GM12873 (cell line): Measurements from ENCODE around the gene IDNK.

ENCODE experiments used
- CTCF ChIP-seq: IDR thresholded peaks from 2 replicates; pipeline ENCODE4 v1.5.1; 2012; ENCODE audit warnings: low read depth, mild to moderate bottlenecking, moderate library complexity, low read length, control low read depth; ENCODE audit not compliant: insufficient read depth; ENCODE audit errors: missing control alignments

IDNK gene

GRCh38 chr9:83622939-83623678 lies at the start of gene IDNK:
IDNK (plus strand) TSS chr9:83623143; CDS start chr9:83623172, 29 bp downstream.
- TF ChIP-seq CTCF = no peak

GRCh38 chr9:83574482-83574881 lies 48.5 kb upstream of the IDNK start:
- no peak for TF ChIP-seq CTCF

DNA sequence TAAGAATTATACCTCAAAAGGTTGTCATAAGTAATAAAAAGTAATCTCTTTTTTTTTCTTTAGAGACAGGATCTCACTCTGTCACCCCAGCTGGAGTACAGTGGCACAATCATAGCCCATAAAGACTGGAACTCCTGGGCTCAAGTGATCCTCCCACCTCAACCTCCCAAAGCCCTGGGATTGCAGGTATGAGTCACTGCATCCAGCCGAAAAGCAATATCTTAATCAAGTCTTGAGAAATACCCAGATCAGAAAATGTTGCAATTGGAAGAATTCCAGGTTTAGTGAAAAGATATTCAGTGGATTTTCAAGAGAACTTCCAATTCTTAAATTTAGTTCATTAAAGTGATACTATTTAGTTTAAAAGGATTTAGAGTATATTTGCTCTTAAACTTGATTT lies 40.9 kb upstream of the IDNK start:
- no peak for TF ChIP-seq CTCF

DNA sequence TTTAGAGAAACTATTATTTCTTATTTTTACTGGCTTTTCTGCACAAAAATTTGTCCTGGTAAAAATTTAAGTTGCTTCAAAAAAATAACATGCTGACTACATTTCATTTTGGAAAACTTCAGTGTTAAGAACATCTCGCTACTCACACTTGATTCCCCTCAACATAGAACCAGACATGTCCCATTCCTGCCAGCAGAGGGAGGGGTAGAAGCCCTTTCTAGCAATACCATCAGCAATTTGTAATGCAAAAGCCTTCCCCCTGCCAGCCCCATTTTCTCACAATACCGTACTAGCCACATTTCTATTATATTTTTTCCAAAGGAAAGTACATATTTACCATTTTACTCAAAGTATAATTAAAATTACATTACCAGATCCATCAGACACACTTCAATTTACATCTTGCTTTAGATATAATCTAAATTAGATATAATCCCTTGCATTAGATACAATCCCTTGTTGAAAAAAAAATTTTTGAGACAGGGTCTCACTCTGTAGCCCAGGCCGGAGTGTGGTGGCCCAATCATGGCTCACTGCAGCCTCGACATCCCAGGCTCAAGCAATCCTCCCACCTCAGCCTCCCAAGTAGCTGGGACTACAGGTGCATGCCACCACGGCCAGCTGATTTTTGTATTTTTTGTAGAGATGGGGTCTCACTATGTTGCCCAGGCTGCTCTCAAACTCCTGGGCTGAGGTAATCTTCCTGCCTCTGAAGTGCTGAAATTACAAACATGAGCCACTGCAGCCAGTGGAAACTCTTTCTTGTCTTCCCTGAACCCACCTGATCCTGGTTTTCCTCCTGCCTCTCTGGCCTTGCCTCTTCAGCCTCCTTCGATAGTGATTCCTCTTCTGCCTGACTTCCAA lies 39.6 kb upstream of the IDNK start:
- TF ChIP-seq CTCF = peak; percentile 72

DNA sequence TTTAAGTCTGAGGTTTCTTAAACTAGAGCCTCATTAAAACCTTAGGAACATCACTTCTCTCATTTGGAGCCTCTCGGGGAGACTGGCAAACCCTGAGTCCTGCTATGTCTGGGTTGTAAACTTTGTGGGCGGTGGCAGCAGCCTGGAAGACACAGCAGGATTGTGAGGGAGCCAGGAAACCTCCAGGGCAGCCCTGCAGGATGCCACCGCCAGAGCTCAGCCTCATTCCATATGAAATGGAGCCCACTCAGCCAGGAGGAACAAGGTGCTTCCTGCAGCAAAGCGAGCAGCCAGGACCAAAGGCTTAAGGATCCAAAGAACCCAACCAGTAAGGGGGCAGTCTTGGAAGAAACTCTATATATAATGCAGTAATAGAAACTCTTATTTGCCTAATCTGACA lies 37.9 kb upstream of the IDNK start:
- no peak for TF ChIP-seq CTCF

DNA sequence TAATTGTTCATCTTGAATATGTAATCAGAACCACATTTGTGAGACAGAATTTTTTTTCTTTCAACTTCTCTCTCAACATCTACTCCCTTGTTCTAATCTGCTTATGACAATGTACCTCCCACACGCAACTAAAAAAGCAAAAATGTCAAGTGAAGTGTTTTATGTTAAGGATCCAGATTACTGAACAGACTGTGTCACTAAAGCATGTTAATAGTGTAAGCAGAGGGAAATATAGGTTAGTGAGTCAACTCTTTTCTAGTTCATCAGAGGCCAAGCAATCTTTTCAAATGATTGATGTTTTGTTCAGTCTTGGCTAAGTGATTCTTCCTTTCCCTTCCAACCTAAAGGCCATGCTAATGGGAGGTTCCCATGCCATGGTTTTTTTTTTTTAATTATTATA lies 34.7 kb upstream of the IDNK start:
- no peak for TF ChIP-seq CTCF

DNA sequence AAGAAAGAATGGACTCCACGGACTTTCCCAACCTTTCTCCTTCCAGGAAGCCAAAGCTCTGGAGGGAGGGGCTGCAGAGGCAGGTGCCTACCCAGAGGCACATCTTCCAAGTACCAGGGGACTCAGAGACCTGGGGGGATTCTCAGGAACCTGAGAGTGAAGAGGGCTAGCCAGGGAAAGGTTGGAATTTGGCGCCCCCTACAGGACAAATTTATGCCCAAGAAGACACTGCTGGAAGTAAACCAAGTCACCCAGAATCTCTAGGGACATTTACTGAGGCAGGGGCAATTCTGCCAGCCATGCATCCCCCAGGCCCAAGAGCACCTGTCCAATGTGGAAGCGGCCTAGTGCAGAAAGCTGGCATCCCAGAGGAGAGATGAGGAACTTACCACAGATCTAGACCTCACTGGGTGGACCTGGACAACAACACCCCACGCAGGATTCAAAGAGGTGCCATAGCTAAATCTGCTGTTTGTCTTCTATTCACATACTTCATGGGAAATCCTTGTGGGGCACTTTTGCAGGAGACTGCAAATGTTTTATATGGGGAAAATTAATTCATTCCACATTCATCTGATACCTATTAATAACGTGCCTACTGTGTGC lies 25.9 kb upstream of the IDNK start:
- peak; percentile 80 for TF ChIP-seq CTCF
